Measurements from ENCODE around the gene IGSF21. TPM values are rescaled to one million over a fixed set of nuclear protein-coding genes. Genes with fewer than 3 reads are reported as not detected.

Gene IGSF21
- polyA plus RNA-seq, 3 donors = not detected

GRCh38 chr1:18144916-18145647, 37.5 kb downstream of the IGSF21 start:
- no peak for TF ChIP-seq CTCF (IDR thresholded peaks at IDR 0.05)

GRCh38 chr1:18145851-18146618, 38.4 kb downstream of the IGSF21 start:
- no peaks in the 10 kb centered on the region for H3K36me3 Mint-ChIP-seq
- WGBS (ENCODE audit: insufficient coverage) = 83% methylated on average over 3 of the region's 8 CpGs
- H3K4me1 ChIP-seq (ENCODE audit: control insufficient read depth in 1 of 2, insufficient read depth in 2 of 2, low read length in 2 of 2) = no peaks in the 10 kb centered on the region

More at GRCh38 chr1:18144916-18145647, 37.5 kb downstream of the IGSF21 start:
- 60% methylated on average over 2 of the region's 13 CpGs for WGBS (ENCODE audit: insufficient coverage)
- no peak for DNase-seq
- no peaks in the 10 kb centered on the region for H3K9me3 ChIP-seq (replicated peaks in 1 of 2; ENCODE audit: control insufficient read depth in 1 of 2, insufficient read depth in 1 of 2, low read length in 2 of 2)
- intact Hi-C loops (cut with micrococcal nuclease) = no loop called here
- no peak overlapping the region for H3K27ac ChIP-seq (ENCODE audit: low read depth in 1 of 2, low read length in 2 of 2)
- H3K9ac ChIP-seq (ENCODE audit: insufficient read depth, low read length, poor library complexity, severe bottlenecking) = no peak overlapping the region
- Mint-ChIP-seq H3K36me3 (no peaks in the 10 kb centered on the region), H3K27ac (no peak overlapping the region), H3K4me3 (no peak overlapping the region), H3K4me1 (no peaks in the 10 kb centered on the region), H3K27me3 (ENCODE audit: low read depth in 3 of 3) (peaks cover 1 to 9% (median 4%) of the 10 kb centered on the region in 3 donors), H3K9me3 (no peaks in the 10 kb centered on the region)
- no peaks in the 10 kb centered on the region for H4K20me1 ChIP-seq (ENCODE audit: insufficient read depth, low read length)
- H3K4me3 ChIP-seq (replicated peaks in 1 of 3; ENCODE audit: low read depth in 2 of 3, low read length in 3 of 3) = no peak overlapping the region
- H2AFZ ChIP-seq (ENCODE audit: insufficient read depth, low read depth, low read length, poor library complexity, severe bottlenecking) = no peak overlapping the region
- no peaks in the 10 kb centered on the region for H3K4me1 ChIP-seq (ENCODE audit: control insufficient read depth in 1 of 2, insufficient read depth in 2 of 2, low read length in 2 of 2)
- no peak overlapping the region for H3K4me2 ChIP-seq (replicated peaks; ENCODE audit: extremely low read depth, low read length, poor library complexity, severe bottlenecking)
- no peaks in the 10 kb centered on the region for H3K79me2 ChIP-seq (ENCODE audit: insufficient read depth, low read length)
- H3K27me3 ChIP-seq (ENCODE audit: control insufficient read depth in 2 of 2, insufficient read depth in 2 of 2, low read length in 2 of 2) = no peaks in the 10 kb centered on the region
- no peaks in the 10 kb centered on the region for H3K36me3 ChIP-seq (replicated peaks in 1 of 2; ENCODE audit: control insufficient read depth in 1 of 2, insufficient read depth in 2 of 2, low read length in 2 of 2)

More at GRCh38 chr1:18145851-18146618, 38.4 kb downstream of the IGSF21 start:
- Histone ChIP-seq H3K79me2 (ENCODE audit: insufficient read depth, low read length) (no peaks in the 10 kb centered on the region), H3K4me2 (replicated peaks; ENCODE audit: extremely low read depth, low read length, poor library complexity, severe bottlenecking) (no peak overlapping the region), H3K27me3 (ENCODE audit: control insufficient read depth in 2 of 2, insufficient read depth in 2 of 2, low read length in 2 of 2) (no peaks in the 10 kb centered on the region), H3K9ac (ENCODE audit: insufficient read depth, low read length, poor library complexity, severe bottlenecking) (no peak overlapping the region), H3K9me3 (replicated peaks in 1 of 2; ENCODE audit: control insufficient read depth in 1 of 2, insufficient read depth in 1 of 2, low read length in 2 of 2) (no peaks in the 10 kb centered on the region), H2AFZ (ENCODE audit: insufficient read depth, low read depth, low read length, poor library complexity, severe bottlenecking) (no peak overlapping the region), H3K36me3 (replicated peaks in 1 of 2; ENCODE audit: control insufficient read depth in 1 of 2, insufficient read depth in 2 of 2, low read length in 2 of 2) (no peaks in the 10 kb centered on the region), H3K27ac (ENCODE audit: low read depth in 1 of 2, low read length in 2 of 2) (no peak overlapping the region), H4K20me1 (ENCODE audit: insufficient read depth, low read length) (no peaks in the 10 kb centered on the region), H3K4me3 (replicated peaks in 1 of 3; ENCODE audit: low read depth in 2 of 3, low read length in 3 of 3) (no peak overlapping the region)
- Mint-ChIP-seq H3K27me3 (ENCODE audit: low read depth in 3 of 3) (peaks cover 1 to 9% (median 2%) of the 10 kb centered on the region in 3 donors), H3K27ac (no peak overlapping the region), H3K4me1 (no peaks in the 10 kb centered on the region), H3K9me3 (no peaks in the 10 kb centered on the region), H3K4me3 (no peak overlapping the region)
- DNase-seq = no peak
- no peak for TF ChIP-seq CTCF (IDR thresholded peaks at IDR 0.05)
- intact Hi-C loops (cut with micrococcal nuclease) = no loop called here
